A549 (cell line): ENCODE measurements around the gene UGT1A7. TPM values are rescaled to one million over a fixed set of nuclear protein-coding genes. Genes with fewer than 3 reads are reported as not detected.

Experiments
- ATAC-seq, 2 experiments: fragments of 200-7000 bp in 1 of 2; fragments of >200 bp in 1 of 2; cut with Nextera tagmentation in 1 of 2; cut with Tn5 transposase in 1 of 2; 3 replicates each; pipeline versions ENCODE4 v1.8.0 to v1.9.1; 2018 to 2020; ENCODE audit warnings: mild to moderate bottlenecking in 1 of 2, moderate library complexity in 1 of 2
- CTCF ChIA-PET: fragments of 300-600 bp; sonication (Branson Sonifier 250); formaldehyde crosslinking; extraction: SDS; loops from one replicate; lab custom pipeline; 2021; ENCODE audit warnings: antibody characterized with exemption, inconsistent platforms; lab: Yijun Ruan, JAX
- POLR2A ChIA-PET: fragments of 350-600 bp; formaldehyde crosslinking; extraction: SDS; loops from one replicate; lab custom pipeline; 2021; ENCODE audit warnings: antibody characterized with exemption, inconsistent platforms; lab: Yijun Ruan, JAX
- DNase-seq, 2 experiments: peaks; one replicate each; pipeline versions ENCODE4 v3.0.0 to v3.0.0-alpha.2; 2011 to 2016; ENCODE audit warnings: low read depth in 1 of 2, low spot score in 1 of 2
- FAIRE-seq: peaks from 2 replicates; lab custom pipeline; 2011; peaks lifted over from hg19 to GRCh38; lab: Jason Lieb, UNC
- H3K27ac ChIP-seq, 2 experiments: fragments of >200 bp; sonication (Bioruptor Twin); formaldehyde crosslinking; 3 replicates each; pipeline ENCODE4 v1.5.1; 2016 to 2017
- H3K4me1 ChIP-seq: fragments of >200 bp; sonication (Bioruptor Twin); formaldehyde crosslinking; 3 replicates; pipeline ENCODE4 v1.6.1; 2016
- H3K4me2 ChIP-seq: fragments of >200 bp; sonication (Bioruptor Twin); formaldehyde crosslinking; 3 replicates; pipeline ENCODE4 v1.6.1; 2016
- H3K4me3 ChIP-seq: fragments of >200 bp; sonication (Bioruptor Twin); formaldehyde crosslinking; 3 replicates; pipeline ENCODE4 v1.5.1; 2016
- H3K9me3 ChIP-seq: fragments of >200 bp; sonication (Bioruptor Twin); formaldehyde crosslinking; 3 replicates; pipeline ENCODE4 v1.6.1; 2016
- ATOH8 ChIP-seq: fragments of 250-450 bp; sonication (Bioruptor Pico); IDR thresholded peaks from 2 replicates; pipeline ENCODE4 v1.5.0; 2020; ENCODE audit warnings: low read depth, mild to moderate bottlenecking, moderate library complexity
- BHLHE40 ChIP-seq: IDR thresholded peaks from 2 replicates; pipeline ENCODE4 v1.6.1; 2012; ENCODE audit warnings: low read depth, low read length, inconsistent platforms
- CHD2 ChIP-seq: fragments of 150-350 bp; IDR thresholded peaks from 2 replicates; pipeline ENCODE4 v1.6.1; 2014; ENCODE audit warnings: low read length; ENCODE audit not compliant: partially characterized antibody
- CTCF ChIP-seq: fragments of >200 bp; sonication (Bioruptor Twin); formaldehyde crosslinking; IDR thresholded peaks from 3 replicates; pipeline ENCODE4 v1.5.1; 2016
- EP300 ChIP-seq, 2 experiments: fragments of >200 bp; sonication (Bioruptor Twin); formaldehyde crosslinking; IDR thresholded peaks; 2 replicates in 1 of 2; 3 replicates in 1 of 2; pipeline ENCODE4 v1.6.1; 2016 to 2017
- ESRRA ChIP-seq: fragments of 150-350 bp; IDR thresholded peaks from 2 replicates; pipeline ENCODE4 v1.6.1; 2014; ENCODE audit warnings: mild to moderate bottlenecking, low read length, borderline replicate concordance
- FOSL2 ChIP-seq, 2 experiments: fragments of 450-650 bp in 1 of 2; fragments of >200 bp in 1 of 2; sonication (Bioruptor Twin) in 1 of 2; formaldehyde crosslinking; IDR thresholded peaks; 2 replicates each; pipeline versions ENCODE4 v1.5.0 to v1.6.1; 2016 to 2020; ENCODE audit warnings: mild to moderate bottlenecking in 1 of 2, moderate library complexity in 1 of 2
- GATA3 ChIP-seq: IDR thresholded peaks from 2 replicates; pipeline ENCODE4 v1.6.1; 2012; ENCODE audit warnings: borderline replicate concordance
- HDAC2 ChIP-seq: fragments of 200-600 bp; sonication (generic); IDR thresholded peaks from 2 replicates; pipeline ENCODE4 v1.6.1; 2016
- HOXB13 ChIP-seq: fragments of 250-450 bp; sonication (Bioruptor Pico); IDR thresholded peaks from 2 replicates; pipeline ENCODE4 v1.5.0; 2020; ENCODE audit warnings: low read depth, mild to moderate bottlenecking, moderate library complexity
- HOXB5 ChIP-seq: fragments of 250-450 bp; sonication (Bioruptor Pico); IDR thresholded peaks from 2 replicates; pipeline ENCODE4 v1.5.0; 2020; ENCODE audit warnings: mild to moderate bottlenecking, moderate library complexity
- JUNB ChIP-seq: fragments of >200 bp; sonication (Bioruptor Twin); formaldehyde crosslinking; IDR thresholded peaks from 2 replicates; pipeline ENCODE4 v1.6.1; 2016
- MAX ChIP-seq: IDR thresholded peaks from 2 replicates; pipeline ENCODE4 v1.6.1; 2012
- MAZ ChIP-seq: fragments of 150-350 bp; IDR thresholded peaks from 2 replicates; pipeline ENCODE4 v1.6.1; 2014; ENCODE audit warnings: antibody characterized with exemption, low read depth, low read length, borderline replicate concordance
- NPAS2 ChIP-seq: fragments of 250-450 bp; sonication (Bioruptor Pico); IDR thresholded peaks from 2 replicates; pipeline ENCODE4 v1.8.0; 2022; ENCODE audit warnings: mild to moderate bottlenecking, moderate library complexity, borderline replicate concordance
- POLR2AphosphoS2 ChIP-seq: conservative IDR thresholded peaks from 2 replicates; pipeline ENCODE4 v1.6.1; 2012; ENCODE audit warnings: low read length, improper control_type of control experiment, inconsistent platforms
- RAD21 ChIP-seq, 2 experiments: fragments of >200 bp in 1 of 2; sonication (Bioruptor Twin) in 1 of 2; formaldehyde crosslinking in 1 of 2; IDR thresholded peaks in 1 of 2; conservative IDR thresholded peaks in 1 of 2; 2 replicates in 1 of 2; 3 replicates in 1 of 2; pipeline ENCODE4 v1.6.1; 2012 to 2018; ENCODE audit warnings: inconsistent platforms in 1 of 2
- RFX5 ChIP-seq: fragments of 450-650 bp; IDR thresholded peaks from 2 replicates; pipeline ENCODE4 v1.7.1; 2014; ENCODE audit warnings: antibody characterized with exemption, mild to moderate bottlenecking, moderate library complexity
- SMC3 ChIP-seq: fragments of >200 bp; sonication (Bioruptor Twin); formaldehyde crosslinking; IDR thresholded peaks from 3 replicates; pipeline ENCODE4 v1.6.1; 2018; ENCODE audit warnings: inconsistent platforms
- TFCP2L1 ChIP-seq: fragments of 250-450 bp; sonication (Bioruptor Pico); IDR thresholded peaks from 2 replicates; pipeline ENCODE4 v1.5.0; 2021; ENCODE audit warnings: mild to moderate bottlenecking
- TP53 ChIP-seq: fragments of 250-450 bp; sonication (Bioruptor Pico); IDR thresholded peaks from 2 replicates; pipeline ENCODE4 v1.5.0; 2021; ENCODE audit warnings: mild to moderate bottlenecking, moderate library complexity
- USF2 ChIP-seq: fragments of 450-650 bp; IDR thresholded peaks from 2 replicates; pipeline ENCODE4 v1.6.1; 2014; ENCODE audit warnings: antibody characterized with exemption
- ZNF302 ChIP-seq: fragments of 250-450 bp; sonication (Bioruptor Pico); IDR thresholded peaks from 2 replicates; pipeline ENCODE4 v1.9.0; 2021; ENCODE audit warnings: inconsistent platforms, mild to moderate bottlenecking, moderate library complexity
- ZSCAN20 ChIP-seq: fragments of 250-450 bp; sonication (Bioruptor Pico); IDR thresholded peaks from 2 replicates; pipeline ENCODE4 v1.8.0; 2022; ENCODE audit warnings: mild to moderate bottlenecking, moderate library complexity
- WGBS: methylation state at CpG from one replicate; pipeline ENCODE4 v1.1.6; 2017; ENCODE audit errors: missing lambda C conversion rate; 5-methylcytosine and 5-hydroxymethylcytosine counted together
- polyA plus RNA-seq, 4 experiments: library from polyadenylated mRNA; depleted of rRNA in 3 of 4; stranded (reverse); fragments of >200 nt; fragmentation: RNase III in 1 of 4; extraction: RNeasy Plus Mini Kit Qiagen cat#74134 plus additional on column Dnase treatment in 1 of 4; gene quantifications; 2 replicates in 3 of 4; 3 replicates in 1 of 4; pipeline ENCODE4 v1.2.3, GENCODE V29; 2011 to 2017
- TF ChIP-seq, protein P1 (sequence below): fragments of >200 bp; sonication (Bioruptor Twin); formaldehyde crosslinking; IDR thresholded peaks from 3 replicates; pipeline ENCODE4 v1.6.1; 2016
- TF ChIP-seq, protein P2 (sequence below): fragments of >200 bp; sonication (Bioruptor Twin); formaldehyde crosslinking; IDR thresholded peaks from 2 replicates; pipeline ENCODE4 v1.6.1; 2016
- TF ChIP-seq, protein P3 (sequence below): fragments of 150-350 bp; IDR thresholded peaks from 2 replicates; pipeline ENCODE4 v1.6.1; 2014; ENCODE audit warnings: low read depth, mild to moderate bottlenecking, low read length

The UGT1A7 gene
- polyA plus RNA-seq, 2 of the 4 experiments (the other 2 are of a cell fraction): 8.9 to 9.8 TPM

GRCh38 chr2:233679196-233679595 is 2.5 kb upstream of the UGT1A7 start:
- no peaks in the 10 kb centered on the region; the same call in 1 of the 3 replicates for H3K9me3 ChIP-seq
- H3K27ac ChIP-seq: peak overlapping the region; percentile 44 to 80; a peak in 3 of 6 replicates
- no peak for DNase-seq
- POLR2A ChIA-PET: no interaction called here
- no peak for ATAC-seq
- FAIRE-seq: no peak
- no peak for TF ChIP-seq MAX
- no peak for TF ChIP-seq EP300 (IDR thresholded peaks at IDR 0.05)
- TF ChIP-seq, protein P1, sequence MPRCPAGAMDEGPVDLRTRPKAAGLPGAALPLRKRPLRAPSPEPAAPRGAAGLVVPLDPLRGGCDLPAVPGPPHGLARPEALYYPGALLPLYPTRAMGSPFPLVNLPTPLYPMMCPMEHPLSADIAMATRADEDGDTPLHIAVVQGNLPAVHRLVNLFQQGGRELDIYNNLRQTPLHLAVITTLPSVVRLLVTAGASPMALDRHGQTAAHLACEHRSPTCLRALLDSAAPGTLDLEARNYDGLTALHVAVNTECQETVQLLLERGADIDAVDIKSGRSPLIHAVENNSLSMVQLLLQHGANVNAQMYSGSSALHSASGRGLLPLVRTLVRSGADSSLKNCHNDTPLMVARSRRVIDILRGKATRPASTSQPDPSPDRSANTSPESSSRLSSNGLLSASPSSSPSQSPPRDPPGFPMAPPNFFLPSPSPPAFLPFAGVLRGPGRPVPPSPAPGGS: no peak
- no peak for TF ChIP-seq GATA3
- no peak for TF ChIP-seq RFX5
- no peak for TF ChIP-seq SMC3
- no peak for TF ChIP-seq CHD2
- TF ChIP-seq HOXB5 (CRISPR knock-in tag): no peak
- no peak for TF ChIP-seq HOXB13 (CRISPR knock-in tag)
- no peak for TF ChIP-seq JUNB
- no peak for TF ChIP-seq ESRRA
- no peak for TF ChIP-seq CTCF
- no peak for TF ChIP-seq ZNF302 (CRISPR knock-in tag)
- no peak for TF ChIP-seq MAZ
- TF ChIP-seq, protein P2, sequence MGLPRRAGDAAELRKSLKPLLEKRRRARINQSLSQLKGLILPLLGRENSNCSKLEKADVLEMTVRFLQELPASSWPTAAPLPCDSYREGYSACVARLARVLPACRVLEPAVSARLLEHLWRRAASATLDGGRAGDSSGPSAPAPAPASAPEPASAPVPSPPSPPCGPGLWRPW: no peak
- TF ChIP-seq FOSL2 (IDR thresholded peaks at IDR 0.05): no peak
- TF ChIP-seq FOSL2 (CRISPR knock-in tag; IDR thresholded peaks at IDR 0.05): no peak
- no peak for TF ChIP-seq BHLHE40
- TF ChIP-seq ZSCAN20 (CRISPR knock-in tag): no peak
- TF ChIP-seq NPAS2: no peak
- peaks cover 16% of the 10 kb centered on the region; the same call in 1 of the 3 replicates for H3K4me1 ChIP-seq
- H3K4me3 ChIP-seq: no peak overlapping the region
- no peak overlapping the region for H3K4me2 ChIP-seq
- 87% methylated on average over 4 of the region's 4 CpGs for WGBS
- CTCF ChIA-PET: interaction anchor here (1.4 kb wide), 1 partner anchor 9 kb away, joined by 3 read pairs; no protein-coding TSS in a partner anchor

GRCh38 chr2:233680361-233681045 is 1.2 kb upstream of the UGT1A7 start:
- H3K9me3 ChIP-seq: peaks cover 5% of the 10 kb centered on the region
- ChIA-PET CTCF (interaction anchor here (0.6 to 1.8 kb wide), 5 partner anchors 8 to 518 kb away, joined by 3 to 4 read pairs (median 3); no protein-coding TSS in a partner anchor), POLR2A (no interaction called here)
- H3K27ac ChIP-seq: peak overlapping the region; percentile 44 to 80; a peak in 5 of 6 replicates
- no peak overlapping the region for H3K4me2 ChIP-seq
- peak in 1 of 2 experiments; percentile 26; a peak in 2 of 6 replicates for ATAC-seq
- FAIRE-seq: no peak
- no peak for DNase-seq
- TF ChIP-seq RAD21 (conservative IDR thresholded peaks at IDR 0.05 in 1 of 2, IDR thresholded peaks at IDR 0.05 in 1 of 2) (no peak), NPAS2 (no peak), USF2 (no peak), ATOH8 (CRISPR knock-in tag) (no peak), ZNF302 (CRISPR knock-in tag) (no peak), TFCP2L1 (CRISPR knock-in tag) (no peak), POLR2AphosphoS2 (no peak), HDAC2 (no peak), EP300 (IDR thresholded peaks at IDR 0.05) (no peak), RFX5 (no peak), TP53 (CRISPR knock-in tag) (no peak), ZSCAN20 (CRISPR knock-in tag) (no peak), SMC3 (no peak)
- TF ChIP-seq, protein P1: no peak
- TF ChIP-seq, protein P3, sequence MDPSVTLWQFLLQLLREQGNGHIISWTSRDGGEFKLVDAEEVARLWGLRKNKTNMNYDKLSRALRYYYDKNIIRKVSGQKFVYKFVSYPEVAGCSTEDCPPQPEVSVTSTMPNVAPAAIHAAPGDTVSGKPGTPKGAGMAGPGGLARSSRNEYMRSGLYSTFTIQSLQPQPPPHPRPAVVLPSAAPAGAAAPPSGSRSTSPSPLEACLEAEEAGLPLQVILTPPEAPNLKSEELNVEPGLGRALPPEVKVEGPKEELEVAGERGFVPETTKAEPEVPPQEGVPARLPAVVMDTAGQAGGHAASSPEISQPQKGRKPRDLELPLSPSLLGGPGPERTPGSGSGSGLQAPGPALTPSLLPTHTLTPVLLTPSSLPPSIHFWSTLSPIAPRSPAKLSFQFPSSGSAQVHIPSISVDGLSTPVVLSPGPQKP: no peak
- TF ChIP-seq, protein P2: no peak
- TF ChIP-seq, all 56 proteins: peak for 0
- 91% methylated on average over 4 of the region's 4 CpGs for WGBS
- peaks cover 16% of the 10 kb centered on the region; the same call in 1 of the 3 replicates for H3K4me1 ChIP-seq
- H3K4me3 ChIP-seq: no peak overlapping the region
